ENCODE data around the gene NFKBIE. TPM values are rescaled to one million over a fixed set of nuclear protein-coding genes. Genes with fewer than 3 reads are reported as not detected.

Gene NFKBIE
- total RNA-seq, 1 donor from 2014 or later, result 2.8 TPM

Other genes with a start within 250 kb of the NFKBIE start
- 47.4 TPM for gene MRPL14, start 138.1 kb downstream of the NFKBIE start, total RNA-seq
- 42.4 TPM for gene TMEM63B, start 138.0 kb downstream of the NFKBIE start, total RNA-seq
- 0.12 TPM for gene CAPN11, start 106.7 kb downstream of the NFKBIE start, total RNA-seq
- gene MYMX, start 48.6 kb downstream of the NFKBIE start, total RNA-seq, result 0.44 TPM
- gene SLC29A1, start 42.0 kb downstream of the NFKBIE start, total RNA-seq, result 12.8 TPM
- 412 TPM for gene HSP90AB1, start 18.4 kb downstream of the NFKBIE start, total RNA-seq
- 15.7 TPM for gene SLC35B2, start 8.0 kb downstream of the NFKBIE start, total RNA-seq
- not detected for gene TMEM151B, start 4.9 kb upstream of the NFKBIE start, total RNA-seq
- gene AARS2, start 47.8 kb upstream of the NFKBIE start, total RNA-seq, result 9.1 TPM
- gene SPATS1, start 77.1 kb upstream of the NFKBIE start, total RNA-seq, result not detected
- gene CDC5L, start 122.2 kb upstream of the NFKBIE start, total RNA-seq, result 9.9 TPM

Measured in esophagus mucosa (tissue), 1 donor.